Liver (tissue), 3 donors: ENCODE measurements around the gene LUC7L.
"Not testable (repeated sequence)": the region's sequence is repeated elsewhere in the genome, so short reads cannot be mapped to it uniquely, and the experiment has no call there.

Source experiments
- ATF3 ChIP-seq: IDR thresholded peaks from 2 replicates; pipeline ENCODE4 v1.6.1; 2016; ENCODE audit warnings: antibody characterized with exemption
- MAX ChIP-seq: IDR thresholded peaks from 2 replicates; pipeline ENCODE4 v1.6.1; 2016; ENCODE audit warnings: antibody characterized with exemption
- NR2F2 ChIP-seq: IDR thresholded peaks from 2 replicates; pipeline ENCODE4 v1.6.1; 2016; ENCODE audit warnings: antibody characterized with exemption
- RXRA ChIP-seq, 2 donors: IDR thresholded peaks; 2 replicates each; pipeline ENCODE4 v1.6.1; 2017 to 2018; ENCODE audit warnings: antibody characterized with exemption in 2 of 2, mild to moderate bottlenecking in 1 of 2
- YY1 ChIP-seq: IDR thresholded peaks from 2 replicates; pipeline ENCODE4 v1.6.1; 2016; ENCODE audit warnings: antibody characterized with exemption, mild to moderate bottlenecking
- ZBTB33 ChIP-seq: IDR thresholded peaks from 2 replicates; pipeline ENCODE4 v1.6.1; 2016; ENCODE audit warnings: antibody characterized with exemption
- TF ChIP-seq, protein P1 (sequence below): fragments of 150-350 bp; IDR thresholded peaks from 2 replicates; pipeline ENCODE4 v1.5.1; 2017; ENCODE audit warnings: improper control_type of control experiment, low read depth, low read length; ENCODE audit not compliant: missing input control
- donor health status: healthy.
- donor health status: healthy.

DNA sequence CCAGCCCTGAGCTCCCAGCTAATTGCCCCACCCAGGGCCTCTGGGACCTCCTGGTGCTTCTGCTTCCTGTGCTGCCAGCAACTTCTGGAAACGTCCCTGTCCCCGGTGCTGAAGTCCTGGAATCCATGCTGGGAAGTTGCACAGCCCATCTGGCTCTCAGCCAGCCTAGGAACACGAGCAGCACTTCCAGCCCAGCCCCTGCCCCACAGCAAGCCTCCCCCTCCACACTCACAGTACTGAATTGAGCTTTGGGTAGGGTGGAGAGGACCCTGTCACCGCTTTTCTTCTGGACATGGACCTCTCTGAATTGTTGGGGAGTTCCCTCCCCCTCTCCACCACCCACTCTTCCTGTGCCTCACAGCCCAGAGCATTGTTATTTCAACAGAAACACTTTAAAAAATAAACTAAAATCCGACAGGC, 59.2 kb downstream of the LUC7L start:
- not testable (repeated sequence) for TF ChIP-seq ATF3; MAX; YY1; RXRA (IDR thresholded peaks at IDR 0.05); NR2F2; ZBTB33
- TF ChIP-seq, protein P1, sequence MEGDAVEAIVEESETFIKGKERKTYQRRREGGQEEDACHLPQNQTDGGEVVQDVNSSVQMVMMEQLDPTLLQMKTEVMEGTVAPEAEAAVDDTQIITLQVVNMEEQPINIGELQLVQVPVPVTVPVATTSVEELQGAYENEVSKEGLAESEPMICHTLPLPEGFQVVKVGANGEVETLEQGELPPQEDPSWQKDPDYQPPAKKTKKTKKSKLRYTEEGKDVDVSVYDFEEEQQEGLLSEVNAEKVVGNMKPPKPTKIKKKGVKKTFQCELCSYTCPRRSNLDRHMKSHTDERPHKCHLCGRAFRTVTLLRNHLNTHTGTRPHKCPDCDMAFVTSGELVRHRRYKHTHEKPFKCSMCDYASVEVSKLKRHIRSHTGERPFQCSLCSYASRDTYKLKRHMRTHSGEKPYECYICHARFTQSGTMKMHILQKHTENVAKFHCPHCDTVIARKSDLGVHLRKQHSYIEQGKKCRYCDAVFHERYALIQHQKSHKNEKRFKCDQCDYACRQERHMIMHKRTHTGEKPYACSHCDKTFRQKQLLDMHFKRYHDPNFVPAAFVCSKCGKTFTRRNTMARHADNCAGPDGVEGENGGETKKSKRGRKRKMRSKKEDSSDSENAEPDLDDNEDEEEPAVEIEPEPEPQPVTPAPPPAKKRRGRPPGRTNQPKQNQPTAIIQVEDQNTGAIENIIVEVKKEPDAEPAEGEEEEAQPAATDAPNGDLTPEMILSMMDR: not testable (repeated sequence)
